LNCAP (cell line): ENCODE measurements around the gene TMEM212.

Source experiments
- TF ChIP-seq, protein P1 (sequence below): fragments of 450-650 bp; IDR thresholded peaks from 2 replicates; pipeline ENCODE4 v1.5.1; 2017; ENCODE audit warnings: mild to moderate bottlenecking

Gene TMEM212

DNA sequence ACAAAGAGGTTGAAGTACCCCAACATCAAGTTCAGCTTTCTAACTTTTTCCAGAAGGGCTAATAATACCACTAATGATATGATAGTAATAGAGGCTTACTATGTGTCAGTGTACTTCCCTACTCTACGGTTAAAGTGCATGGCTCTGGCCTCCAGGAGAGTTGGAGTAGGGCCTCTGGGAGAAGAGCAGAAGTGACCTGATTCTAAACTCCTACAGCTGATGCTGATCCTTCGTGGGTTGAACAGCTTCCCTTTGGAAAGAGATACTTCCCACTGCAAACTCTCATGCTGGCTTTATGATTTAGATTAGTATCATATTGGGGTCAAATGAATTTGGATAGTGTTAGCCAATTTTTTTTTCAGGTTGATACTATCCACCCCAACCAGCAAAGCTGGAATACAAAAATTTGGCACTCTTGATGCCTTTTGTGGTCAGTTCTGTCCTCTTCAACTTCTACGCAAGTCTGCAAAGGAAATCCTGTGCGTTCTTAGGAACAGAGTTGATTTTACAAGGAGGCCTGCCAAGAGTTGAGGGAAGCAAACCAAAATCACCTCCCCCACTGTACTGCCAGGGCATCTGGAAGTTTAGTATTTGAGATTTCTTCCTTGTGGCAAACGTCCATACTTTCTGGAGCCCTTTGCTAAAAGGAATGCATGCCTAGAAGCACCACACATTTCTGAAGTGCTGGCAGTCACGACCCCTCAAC is 17.8 kb downstream of the TMEM212 start:
- TF ChIP-seq, protein P1, sequence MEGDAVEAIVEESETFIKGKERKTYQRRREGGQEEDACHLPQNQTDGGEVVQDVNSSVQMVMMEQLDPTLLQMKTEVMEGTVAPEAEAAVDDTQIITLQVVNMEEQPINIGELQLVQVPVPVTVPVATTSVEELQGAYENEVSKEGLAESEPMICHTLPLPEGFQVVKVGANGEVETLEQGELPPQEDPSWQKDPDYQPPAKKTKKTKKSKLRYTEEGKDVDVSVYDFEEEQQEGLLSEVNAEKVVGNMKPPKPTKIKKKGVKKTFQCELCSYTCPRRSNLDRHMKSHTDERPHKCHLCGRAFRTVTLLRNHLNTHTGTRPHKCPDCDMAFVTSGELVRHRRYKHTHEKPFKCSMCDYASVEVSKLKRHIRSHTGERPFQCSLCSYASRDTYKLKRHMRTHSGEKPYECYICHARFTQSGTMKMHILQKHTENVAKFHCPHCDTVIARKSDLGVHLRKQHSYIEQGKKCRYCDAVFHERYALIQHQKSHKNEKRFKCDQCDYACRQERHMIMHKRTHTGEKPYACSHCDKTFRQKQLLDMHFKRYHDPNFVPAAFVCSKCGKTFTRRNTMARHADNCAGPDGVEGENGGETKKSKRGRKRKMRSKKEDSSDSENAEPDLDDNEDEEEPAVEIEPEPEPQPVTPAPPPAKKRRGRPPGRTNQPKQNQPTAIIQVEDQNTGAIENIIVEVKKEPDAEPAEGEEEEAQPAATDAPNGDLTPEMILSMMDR, result no peak

DNA sequence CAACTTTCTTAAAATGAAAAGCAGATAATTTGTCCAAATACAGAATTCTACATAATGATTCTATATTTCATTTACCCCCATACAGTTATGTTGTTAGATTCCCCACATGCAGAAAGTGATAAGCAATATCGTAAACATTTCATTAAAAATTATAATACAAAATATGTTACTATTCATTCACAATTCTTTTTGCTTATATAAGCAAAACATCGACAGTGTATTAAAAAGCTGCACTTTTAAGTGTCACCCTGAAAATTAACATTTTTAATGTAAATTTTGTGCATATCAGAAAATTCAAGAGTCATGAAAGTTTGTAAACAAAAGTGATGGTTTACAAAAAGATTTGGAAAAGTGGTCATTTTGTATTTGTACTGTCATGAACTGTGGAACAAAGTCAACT is 19.2 kb downstream of the TMEM212 start:
- TF ChIP-seq, protein P1, result no peak

DNA sequence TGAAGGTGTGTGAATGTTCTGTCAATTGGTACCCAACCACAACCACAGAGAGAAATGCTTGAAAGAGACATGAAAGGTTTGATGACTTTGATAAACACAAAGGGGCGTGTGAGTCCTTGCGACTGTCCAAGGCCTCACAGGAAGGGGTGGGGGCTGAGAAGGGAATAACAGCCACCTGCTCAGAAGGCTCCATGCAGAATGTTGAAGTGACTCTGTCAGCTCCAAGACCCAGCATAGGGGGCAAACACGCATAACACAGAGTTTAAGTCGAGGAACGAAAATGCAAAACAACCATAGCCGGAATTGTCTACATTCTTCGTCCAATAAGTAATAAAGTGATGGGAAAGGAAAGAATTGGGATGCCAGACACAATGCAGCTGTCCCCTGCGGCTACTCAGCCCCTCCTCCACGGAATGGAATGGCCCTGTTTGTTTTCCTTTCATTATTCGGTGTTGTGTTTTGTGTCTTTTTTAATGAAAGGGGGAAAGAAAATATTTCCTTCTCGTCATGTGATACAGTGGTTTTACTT is 19.9 kb downstream of the TMEM212 start:
- TF ChIP-seq, protein P1, result no peak

DNA sequence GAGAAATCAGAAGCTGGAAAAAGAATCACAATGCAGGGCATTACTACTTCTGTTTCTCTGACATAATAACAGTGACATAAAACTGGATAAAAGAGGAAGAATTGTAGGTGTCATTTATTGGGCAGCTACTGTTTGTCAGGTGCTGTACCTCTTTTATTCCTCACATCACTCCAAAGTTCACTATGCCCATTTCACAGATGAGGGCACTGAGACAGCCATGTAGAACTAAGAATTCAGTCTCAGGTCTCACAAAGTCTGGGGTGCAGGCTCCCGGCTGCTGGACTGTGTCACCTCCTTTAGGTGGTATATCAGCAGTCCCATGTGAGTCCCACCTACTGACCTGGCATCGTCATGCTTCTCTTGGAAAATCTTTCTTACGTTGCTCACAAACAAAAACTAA is 20.8 kb downstream of the TMEM212 start:
- TF ChIP-seq, protein P1, result no peak

DNA sequence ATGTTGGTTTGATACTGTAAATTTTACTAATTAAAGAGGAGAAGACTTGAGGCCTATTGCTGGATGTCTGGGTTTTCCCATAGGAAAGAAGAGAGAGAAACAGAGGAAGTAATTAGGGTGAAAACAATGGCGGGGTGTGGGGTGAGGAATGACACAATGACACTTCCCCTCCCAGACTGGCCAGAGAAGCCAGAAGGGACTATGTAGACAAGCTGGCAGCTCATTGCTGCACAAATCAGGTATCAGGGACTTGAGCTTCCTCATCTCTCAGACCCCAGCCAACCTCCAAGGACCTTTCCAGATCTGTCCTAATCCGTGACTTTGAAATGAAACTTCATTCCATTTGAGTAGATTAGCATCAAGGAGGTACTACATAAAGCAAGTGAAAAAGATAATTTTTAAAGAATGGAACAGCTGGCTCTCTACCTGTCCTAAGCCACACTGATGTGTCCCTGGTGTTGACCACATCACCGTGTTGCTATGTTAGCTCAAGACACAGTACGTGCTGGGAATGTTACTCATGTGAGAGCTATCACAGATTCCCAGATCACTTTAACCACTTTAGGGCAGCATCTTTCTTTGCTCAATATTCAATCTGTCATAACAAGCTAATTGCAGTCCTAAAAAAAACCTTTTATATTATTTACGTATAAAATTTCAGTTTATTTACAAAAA is 22.2 kb downstream of the TMEM212 start:
- TF ChIP-seq, protein P1, result no peak

DNA sequence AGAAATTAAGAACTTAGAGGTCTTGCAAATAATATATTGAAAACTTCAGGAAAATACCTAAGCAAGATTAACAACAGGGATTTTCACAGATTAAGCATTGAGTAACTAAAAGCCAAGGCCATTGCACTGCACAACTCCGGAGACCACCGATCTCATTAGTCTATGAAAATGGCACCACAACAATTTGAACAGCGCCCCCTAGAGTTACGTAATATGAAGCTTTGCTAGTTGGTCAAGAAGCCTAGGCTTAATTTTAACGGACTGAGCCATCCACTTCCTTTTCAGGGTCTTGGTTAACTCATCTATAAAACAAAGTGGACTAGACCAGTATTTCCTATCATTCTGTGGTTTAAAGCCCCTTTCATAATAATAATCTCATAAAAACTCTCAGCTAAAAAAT is 24.8 kb downstream of the TMEM212 start:
- TF ChIP-seq, protein P1, result peak; percentile 42; the same call in 1 of the 2 replicates

DNA sequence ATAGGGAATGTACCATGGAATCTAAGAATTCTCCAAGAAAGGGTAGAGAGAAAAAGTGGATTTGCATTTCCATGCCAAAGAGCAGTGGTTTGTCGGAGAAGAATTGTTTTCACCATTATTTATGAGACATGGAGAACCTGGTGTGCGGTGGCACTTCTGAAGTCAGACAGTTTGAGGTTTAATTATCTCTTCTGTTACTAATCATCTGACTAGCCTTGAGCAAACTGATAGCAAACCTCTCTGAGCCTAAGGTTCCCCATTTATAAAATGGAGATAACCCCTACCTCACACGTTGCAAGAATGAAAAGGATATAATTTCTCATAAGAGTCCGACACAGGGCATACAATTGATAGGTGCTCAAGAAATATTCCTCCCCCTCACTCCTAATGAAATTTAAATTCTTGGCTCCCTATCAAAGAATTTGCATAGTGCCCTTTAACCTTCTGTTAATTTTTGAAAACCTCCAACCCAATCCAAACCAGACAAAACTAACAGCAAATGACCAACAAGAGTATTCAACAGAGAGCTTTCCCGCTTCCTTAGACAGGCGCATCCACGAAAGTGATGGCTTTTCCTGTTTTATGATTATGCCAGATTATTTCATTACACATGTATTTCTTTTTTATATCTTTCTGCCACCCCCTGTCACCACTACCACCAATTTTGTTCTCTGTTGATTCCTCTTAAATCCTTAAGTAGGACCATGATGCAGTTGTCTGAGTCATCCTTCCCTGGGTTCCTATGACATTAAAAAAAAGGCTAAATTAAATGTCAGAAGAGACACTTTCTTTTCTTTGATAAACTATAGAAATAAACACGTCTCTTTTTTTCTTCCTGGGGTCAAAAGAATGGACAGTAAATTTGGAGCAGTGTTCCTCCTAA is 28.5 kb downstream of the TMEM212 start:
- TF ChIP-seq, protein P1, result no peak
